Central memory CD4-positive, alpha-beta T cell (primary cell): ENCODE results near the gene KRTAP6-1.

Source experiments
- DNase-seq: peaks from one replicate; pipeline ENCODE4 v3.0.0; 2022
- total RNA-seq, 3 experiments: gene quantifications; one replicate each; lab custom pipeline; 2026; lab: John Stamatoyannopoulos, UW

Gene KRTAP6-1, protein sequence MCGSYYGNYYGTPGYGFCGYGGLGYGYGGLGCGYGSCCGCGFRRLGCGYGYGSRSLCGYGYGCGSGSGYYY
- 0 reads per million in 3 experiments for total RNA-seq

DNA sequence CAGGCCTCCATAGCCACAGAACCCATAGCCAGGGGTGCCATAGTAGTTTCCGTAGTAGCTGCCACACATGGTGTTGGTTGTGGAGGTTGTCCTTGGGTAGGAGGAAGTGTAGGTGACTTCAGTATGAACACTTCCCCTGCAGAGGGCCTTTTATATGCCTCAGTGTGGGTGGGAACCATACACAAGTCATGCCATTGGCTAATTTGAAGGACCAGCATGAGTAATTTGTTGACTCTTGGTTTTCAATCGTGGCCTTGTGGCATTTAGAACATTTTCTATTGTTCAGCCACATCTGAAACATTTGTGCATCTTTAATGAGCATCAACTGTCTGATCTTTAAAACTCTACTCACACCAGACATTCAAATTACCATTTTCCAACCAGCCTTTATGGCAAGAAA is at the start of gene KRTAP6-1:
KRTAP6-1 (minus strand) TSS at position 95 of the 400 bp plus-strand sequence; CDS start at position 69, 26 bp downstream.
- DNase-seq = no peak

DNA sequence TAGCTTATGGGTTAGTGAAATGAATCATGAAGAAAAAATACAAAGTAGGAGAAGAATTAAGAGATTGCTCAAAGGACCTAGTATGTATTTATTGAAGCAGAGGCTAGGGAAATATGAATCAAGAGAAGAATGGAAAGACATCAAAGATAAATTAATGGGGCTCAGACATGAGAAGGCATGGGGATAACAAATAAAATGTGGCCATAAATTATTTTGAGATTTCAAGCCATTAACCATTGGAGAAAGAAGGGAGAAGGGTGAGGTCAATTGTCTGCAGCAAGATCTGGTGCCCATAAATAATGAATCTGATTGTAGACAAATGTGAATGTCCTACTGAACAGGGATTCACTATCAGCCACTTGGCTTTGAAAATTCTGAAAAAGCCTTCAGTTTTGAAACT is 39.2 kb upstream of the KRTAP6-1 start:
- no peak for DNase-seq

DNA sequence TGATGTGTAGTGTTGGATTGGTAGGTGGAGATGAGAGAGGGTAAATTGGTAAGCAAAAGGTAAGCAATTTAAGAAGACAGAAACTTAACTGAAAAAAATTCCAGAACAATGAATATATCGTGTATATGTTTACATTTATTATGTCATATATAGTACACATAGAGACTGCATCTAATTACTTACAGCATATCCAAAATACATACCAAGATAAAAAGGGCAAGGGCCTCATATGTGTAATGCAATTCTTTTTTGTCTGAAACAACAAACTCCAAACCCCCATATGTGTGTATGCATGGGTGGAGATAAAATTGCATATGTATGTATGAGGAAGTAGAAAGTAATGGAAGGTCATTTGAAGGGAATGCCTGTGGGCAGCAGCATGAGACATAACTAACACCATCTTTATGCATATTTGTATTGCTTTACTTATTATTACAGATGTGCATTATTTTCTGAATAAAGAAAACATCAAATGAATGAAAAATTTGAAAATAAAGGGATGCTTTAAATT is 33.2 kb upstream of the KRTAP6-1 start:
- no peak for DNase-seq

DNA sequence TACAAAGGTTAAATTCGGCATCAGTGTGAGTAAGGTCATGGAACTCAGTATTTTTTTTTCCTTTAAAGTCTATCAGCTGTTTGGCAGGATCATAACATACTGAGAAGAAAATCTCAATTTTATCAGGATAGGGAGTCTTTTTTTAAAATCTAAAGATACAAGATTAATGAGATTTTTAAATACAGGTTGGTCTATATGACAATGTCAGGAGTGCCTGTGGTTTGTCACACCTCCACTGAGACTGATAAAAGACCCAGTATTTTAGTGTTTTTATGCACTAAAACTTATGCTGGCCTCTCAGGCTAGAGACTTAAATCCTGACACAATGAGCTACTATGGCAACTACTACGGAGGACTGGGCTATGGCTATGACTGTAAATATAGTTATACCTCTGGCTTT is 28.8 kb upstream of the KRTAP6-1 start, which contains the start of gene KRTAP20-3:
KRTAP20-3 (plus strand) TSS at position 301 of the 400 bp plus-strand sequence.
- DNase-seq = no peak

DNA sequence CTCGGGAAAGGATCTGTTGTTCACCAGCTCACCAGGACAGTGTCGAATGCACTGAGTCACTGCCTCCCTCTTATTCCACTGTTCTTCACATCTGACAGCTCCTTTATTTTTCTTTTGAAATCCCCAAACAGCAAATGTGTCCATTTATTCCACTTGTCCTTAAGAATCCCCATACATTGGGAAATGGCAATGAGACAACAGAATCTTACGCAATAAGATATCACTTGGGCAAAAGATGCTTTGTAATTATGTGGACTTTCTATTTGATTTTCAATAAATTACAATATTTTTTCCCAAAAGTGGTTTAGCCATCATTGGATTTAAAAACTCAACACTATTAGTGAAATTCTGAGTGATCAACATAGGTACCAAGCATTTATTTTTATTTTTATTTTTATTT is 25.0 kb upstream of the KRTAP6-1 start:
- no peak for DNase-seq

DNA sequence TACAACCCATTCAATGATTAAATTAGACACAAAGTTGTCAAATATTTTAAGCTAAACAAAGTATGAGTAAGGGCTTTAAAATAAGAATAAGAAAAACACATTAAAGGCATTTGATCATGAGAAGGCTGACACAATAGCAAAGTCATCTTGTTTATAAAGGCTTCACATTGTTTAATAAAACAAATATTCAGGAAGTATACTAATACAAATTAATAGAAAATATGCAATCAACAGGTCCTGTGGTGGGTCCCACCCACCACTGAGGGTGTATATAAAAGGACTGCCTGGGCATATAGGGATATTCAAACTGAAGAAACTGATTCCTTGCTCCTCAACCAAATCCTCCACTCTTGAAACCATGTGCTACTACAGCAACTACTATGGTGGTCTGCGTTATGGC is 21.2 kb upstream of the KRTAP6-1 start, which contains the start of gene KRTAP20-2:
KRTAP20-2 (plus strand) TSS at position 301 of the 400 bp plus-strand sequence; CDS start at position 359, 58 bp downstream.
- DNase-seq = no peak

DNA sequence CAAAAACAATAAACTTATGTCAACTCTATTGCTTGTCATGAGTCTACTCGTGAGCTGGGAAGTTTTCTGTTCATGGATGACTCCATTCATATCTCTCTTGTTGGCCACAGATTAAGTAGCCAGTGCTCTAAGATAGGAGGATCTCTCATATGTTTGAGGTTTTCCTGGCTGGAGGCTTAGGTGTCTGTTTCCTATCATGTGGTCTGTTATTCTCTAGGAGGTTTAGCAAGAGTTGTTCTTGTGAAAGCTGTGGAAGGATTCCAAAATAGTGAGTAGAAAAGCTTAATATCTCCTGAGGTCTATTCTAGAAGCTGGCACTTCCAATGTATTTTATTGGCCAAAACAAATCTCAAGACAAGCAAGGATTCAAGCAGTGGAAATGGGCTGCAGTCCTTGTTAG is 15.5 kb upstream of the KRTAP6-1 start:
- no peak for DNase-seq

DNA sequence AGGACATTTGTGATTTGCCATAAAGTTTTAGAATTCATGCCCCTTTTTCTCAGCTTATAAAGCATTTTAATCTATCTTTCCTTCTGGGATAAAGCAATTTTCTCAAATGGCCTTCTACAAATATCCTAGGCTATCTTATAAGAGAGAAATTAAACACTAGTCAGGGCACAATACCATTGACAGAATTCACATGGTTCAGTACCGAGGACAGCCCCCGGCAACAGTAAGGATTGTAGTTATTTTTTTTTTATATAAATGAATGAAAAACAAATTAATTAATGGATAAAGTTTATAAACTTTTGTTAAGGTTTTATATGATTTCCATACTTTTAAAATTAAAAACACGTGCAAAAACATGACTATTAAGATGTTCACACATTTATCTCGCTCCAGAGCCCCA is 14.4 kb upstream of the KRTAP6-1 start:
- no peak for DNase-seq

DNA sequence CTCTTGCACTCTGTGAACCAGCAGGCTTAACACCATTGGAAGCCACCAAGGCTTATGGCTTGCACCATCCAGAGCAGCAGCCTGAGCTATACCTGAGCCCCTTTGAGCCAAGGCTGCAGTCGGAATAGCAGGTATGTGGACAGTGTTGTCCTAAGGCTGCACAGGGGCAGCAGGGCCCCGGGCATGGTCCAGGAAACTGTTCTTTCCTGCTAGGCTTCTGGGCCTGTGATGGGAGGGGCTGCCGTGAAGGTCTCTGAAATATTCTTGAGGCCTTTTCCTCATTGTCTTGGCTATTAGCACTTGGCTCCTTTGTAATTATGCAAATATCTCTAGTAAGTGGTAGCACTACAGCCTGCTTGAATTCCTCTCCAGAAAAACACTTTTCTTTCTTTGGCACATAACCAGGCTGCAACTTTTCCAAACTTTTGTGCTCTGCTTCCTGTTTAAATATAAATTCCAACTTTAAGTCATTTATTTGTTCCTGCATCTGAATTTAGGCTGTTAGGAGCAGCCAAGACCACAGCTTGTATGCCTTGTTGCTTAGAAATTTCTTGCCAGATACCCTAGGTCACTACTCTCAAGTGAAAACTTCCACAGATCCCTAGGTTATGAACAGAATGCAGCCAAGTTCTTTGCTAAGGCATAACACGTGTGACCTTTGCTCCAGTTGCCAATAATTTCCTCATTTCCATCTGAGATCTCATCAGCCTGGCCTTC is 11.9 kb upstream of the KRTAP6-1 start:
- DNase-seq = no peak

DNA sequence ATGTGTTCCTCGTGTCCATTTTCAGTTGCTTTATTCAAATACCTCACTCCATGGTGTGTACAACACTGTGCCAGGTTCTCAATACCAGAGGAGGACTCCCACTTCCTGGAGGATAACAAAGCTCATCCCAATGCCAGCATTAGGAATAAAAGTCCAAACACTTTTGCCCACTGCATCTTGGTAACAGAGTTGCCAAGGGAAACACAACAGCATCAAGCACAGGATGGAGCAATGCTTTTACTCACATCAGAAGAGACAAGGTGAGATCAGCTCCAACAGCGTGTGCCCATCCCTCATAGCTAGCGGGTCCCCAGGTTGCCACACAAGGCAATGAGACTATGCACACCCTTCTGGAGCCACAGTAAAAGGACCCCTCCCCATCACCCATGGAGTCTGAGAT is 9.6 kb upstream of the KRTAP6-1 start:
- DNase-seq = no peak

DNA sequence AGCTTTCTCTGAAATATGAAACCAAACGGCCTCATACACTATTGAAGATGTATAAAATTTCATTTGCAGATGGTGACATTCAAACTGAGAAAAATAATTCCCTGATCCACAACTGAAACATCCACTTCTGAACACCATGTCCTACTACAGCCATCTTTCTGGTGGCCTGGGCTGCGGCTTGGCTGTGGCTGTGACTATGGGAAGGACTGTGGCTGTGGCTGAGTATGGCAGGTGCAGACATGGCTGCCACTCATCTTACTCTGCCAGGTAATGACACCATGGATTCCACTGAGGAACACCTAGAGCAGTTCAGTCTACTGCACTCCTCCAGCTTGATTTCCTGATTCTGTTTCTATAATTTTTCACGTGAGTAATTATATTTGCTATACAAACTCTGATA is 6.8 kb upstream of the KRTAP6-1 start, which contains the start of gene KRTAP20-4:
KRTAP20-4 (plus strand) TSS at position 106 of the 400 bp plus-strand sequence.
- DNase-seq = no peak

DNA sequence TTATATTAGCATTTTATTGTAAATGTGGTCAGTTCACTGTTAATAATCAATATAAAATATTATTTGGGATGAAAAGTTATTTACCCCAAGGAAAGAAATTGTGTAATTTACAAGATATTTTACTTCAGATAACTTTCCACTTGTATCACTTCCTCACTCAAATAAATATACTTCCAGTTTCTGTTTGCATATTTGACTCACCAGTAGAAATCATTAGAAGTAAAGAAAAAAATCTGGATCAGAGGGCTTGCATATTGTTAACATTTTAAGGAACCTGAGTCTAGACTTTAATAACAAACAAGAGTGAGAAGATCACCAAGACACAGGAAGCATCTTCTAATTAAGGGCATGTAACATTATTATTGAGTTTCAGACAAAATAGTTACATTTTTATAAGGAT is 6.3 kb upstream of the KRTAP6-1 start:
- DNase-seq = no peak

DNA sequence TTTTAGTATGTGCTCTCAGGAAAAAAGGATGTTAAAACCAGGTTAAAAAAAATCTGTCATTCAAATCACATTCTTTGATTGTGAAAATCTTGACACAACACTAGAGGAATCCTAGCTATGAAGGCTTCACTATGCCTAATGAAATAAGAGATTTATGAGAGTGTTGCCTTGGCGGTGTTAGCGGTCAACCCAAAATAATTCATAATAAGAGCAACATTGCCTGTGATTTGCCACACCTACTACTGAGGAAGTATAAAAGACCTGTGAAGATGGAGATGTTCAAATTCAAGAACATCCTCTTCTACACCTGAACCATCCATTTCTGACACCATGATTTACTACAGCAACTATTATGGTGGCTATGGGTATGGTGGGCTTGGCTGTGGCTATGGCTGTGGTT is 2.4 kb upstream of the KRTAP6-1 start, which contains the start of gene KRTAP20-1:
KRTAP20-1 (plus strand) TSS at position 301 of the 400 bp plus-strand sequence; CDS start at position 331, 30 bp downstream.
- no peak for DNase-seq

DNA sequence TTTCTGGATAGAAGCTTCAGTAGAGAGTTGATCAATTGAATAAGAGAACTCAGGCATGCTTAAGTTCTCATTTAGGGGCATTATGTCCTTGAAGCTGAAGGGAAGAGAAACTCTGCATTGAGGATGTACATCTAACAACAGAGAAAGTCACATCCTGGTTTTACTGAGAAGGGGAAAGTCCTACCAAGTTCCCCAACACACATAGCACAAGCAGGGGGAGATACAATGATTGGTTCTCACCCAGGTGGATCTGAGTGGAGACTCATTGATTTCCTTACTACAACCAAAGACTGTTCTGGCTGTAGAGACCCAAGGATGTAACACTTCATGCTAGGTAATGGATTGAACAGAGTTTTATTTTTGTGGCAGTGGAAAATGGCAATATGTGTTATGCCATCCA is 1.5 kb upstream of the KRTAP6-1 start:
- no peak for DNase-seq

DNA sequence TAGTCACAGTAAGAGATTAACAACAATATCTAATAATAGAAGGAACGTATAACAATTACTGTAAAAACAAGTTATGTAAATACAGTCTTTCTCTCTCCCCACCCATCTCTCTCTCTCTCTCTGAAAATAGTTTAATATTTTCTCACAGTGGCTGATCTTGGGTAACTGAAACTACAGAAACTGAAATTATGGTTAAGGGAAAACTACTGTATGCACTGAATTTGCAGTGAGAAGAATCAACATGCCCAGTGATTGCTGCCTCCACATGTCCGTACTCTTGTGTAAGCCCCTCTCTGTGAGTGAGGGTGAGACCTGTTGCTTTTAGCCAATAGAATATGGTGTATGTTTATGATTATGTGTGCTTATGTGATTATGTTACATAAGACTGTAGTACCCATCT is 1.6 kb downstream of the KRTAP6-1 start:
- no peak for DNase-seq

DNA sequence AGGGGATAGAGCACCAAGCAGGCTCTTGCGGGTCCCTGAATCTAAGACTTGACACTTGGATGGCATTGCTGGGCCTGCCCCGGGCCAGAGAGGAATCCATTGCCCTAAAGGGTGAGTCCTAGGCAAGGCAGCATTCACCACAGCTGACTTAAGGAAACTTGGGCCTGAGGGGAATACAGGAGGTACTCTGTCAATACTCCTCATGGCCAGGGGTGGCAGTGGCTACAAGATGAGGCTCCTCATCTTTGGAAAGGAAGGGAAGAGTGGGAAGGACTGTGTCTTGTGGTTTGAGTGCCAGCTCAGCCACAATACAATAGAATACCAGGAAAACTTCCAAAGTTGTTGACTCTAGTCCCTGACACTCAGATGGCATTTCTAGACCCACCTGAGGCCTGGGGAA is 7.8 kb downstream of the KRTAP6-1 start:
- no peak for DNase-seq

DNA sequence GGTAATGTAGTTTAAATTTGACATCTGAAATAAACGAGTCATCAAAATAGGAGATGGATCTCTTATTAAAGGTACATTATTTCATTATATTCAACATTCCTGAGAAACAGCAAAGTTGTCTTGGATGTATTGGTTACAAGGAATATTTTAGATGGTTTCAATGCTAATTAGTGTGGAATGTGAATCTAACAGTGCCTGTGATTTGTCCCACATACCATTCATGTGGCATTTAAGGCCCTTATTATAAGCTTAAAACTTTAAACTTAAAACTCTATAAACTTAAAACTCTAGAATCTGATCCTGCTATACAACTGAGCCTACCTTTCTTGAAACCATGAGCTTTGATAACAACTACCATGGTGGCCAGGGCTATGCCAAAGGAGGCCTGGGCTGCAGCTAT is 12.9 kb downstream of the KRTAP6-1 start, which contains the start of gene KRTAP22-1:
KRTAP22-1 (plus strand) TSS at position 301 of the 400 bp plus-strand sequence.
- DNase-seq = no peak

DNA sequence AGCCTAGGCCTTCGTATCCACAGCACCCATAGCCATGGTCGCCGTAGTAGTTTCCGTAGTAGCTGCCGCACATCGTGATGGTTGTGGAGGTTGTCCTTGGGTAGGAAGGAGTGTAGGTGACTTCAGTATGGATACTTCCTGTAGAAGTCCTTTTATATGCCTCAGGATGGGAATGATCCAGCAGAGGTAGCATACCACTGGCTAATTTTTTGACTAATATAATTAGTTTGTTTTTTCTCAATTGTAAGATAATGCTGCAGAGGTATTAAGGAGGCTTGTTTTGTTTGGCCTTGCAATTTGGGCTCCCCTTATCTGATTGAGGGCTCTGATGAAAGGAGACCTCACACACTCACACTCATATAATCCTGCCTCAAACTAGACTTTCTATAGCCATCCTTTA is 14.9 kb downstream of the KRTAP6-1 start, which contains the start of gene KRTAP6-2:
KRTAP6-2 (minus strand) TSS at position 101 of the 400 bp plus-strand sequence; CDS start at position 73, 28 bp downstream.
- DNase-seq = no peak

DNA sequence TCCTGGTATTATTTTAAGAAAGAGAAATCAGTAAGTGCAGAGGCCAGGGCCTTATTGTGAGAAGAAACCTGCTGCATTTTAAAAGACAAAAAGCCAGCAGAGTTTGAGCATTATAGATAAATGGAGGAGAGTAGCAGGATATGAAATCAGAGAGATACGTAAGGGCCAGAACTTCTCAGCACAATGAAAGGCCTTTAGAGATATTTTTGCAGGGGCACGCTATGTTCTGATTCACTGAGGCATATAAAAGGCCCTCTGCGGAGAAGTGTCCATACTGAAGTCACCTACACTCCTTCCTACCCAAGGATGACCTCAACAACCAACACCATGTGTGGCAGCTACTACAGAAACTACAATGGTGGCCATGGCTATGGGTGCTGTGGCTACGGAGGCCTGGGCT is 21.6 kb downstream of the KRTAP6-1 start, which contains the start of gene KRTAP6-3:
KRTAP6-3 (plus strand) TSS at position 301 of the 400 bp plus-strand sequence; CDS start at position 307, 6 bp downstream.
- DNase-seq = no peak

DNA sequence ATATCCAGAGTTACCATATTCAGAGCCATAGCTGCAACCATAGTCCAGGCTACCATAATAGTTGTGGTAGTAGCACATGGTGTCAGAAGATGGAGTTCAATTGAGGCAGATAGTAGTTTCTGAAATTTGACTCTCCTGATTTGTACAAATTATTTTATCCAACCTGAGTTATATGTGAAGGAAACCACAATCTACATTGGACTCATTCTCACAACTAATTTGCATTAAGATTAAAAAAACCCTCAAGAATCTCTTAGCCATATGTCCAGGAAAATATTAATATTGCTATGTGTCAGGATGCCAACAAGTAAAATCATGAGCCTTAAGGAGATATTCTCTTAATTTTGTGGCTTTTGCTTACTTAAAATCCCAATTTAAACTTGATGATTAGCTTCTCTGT is 23.4 kb downstream of the KRTAP6-1 start, which contains the start of gene KRTAP22-2:
KRTAP22-2 (minus strand) TSS at position 101 of the 400 bp plus-strand sequence.
- no peak for DNase-seq

DNA sequence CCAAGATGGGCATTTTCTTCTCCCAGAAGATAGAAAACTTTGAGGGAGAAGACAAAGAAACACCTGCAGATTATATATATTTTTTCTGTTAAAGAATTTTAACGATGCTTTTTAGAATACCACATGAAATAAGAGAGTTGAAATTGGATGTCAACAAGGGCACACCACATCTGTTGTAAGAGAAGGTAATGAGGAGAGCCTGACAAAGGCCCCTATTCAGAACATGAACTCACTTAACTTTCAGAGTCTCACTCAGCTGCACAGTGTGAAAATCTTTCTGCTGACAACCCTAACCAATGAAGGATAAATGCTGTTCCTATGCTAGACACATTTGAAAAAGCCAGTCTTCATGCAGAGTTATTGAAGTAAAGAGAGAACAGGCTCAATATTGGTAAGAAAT is 30.9 kb downstream of the KRTAP6-1 start:
- no peak for DNase-seq

DNA sequence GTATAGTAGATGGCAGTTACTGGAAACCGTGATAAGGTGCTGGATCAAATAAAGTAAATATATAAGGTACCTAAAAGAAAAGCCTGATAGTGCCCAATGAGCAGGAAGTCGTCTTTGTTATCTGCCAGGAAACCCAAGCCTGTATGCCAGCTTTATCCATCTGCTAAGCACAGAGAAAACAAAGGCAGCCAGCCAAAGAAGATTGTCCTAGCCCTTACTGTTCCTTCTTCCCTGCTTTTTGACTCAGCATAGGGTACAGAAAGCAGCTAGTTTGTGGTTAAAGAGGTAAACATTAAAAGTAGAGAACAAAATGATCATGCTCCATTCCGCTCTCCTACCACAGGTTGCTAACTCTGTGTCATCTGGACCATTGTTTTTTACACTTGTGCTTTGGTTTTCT is 33.6 kb downstream of the KRTAP6-1 start:
- no peak for DNase-seq

DNA sequence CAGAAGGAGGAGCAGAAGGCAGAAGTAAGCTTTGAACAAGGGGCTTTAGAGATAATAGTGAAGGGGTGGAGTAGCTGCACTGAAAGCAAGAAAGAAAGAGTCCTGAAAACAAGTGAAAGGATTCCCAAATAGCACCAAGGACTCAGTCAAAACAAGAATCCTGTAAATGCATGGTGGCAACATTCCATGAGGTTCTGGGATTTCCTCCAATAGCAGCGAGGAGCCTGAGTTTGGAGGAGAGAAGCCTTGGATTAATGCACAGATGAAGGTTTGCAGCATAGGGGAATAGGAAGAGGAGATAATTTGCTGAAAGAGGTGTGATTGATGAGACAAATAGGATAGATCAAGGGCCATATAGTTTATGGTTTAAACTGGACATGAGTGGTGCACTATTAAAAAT is 34.4 kb downstream of the KRTAP6-1 start:
- no peak for DNase-seq

DNA sequence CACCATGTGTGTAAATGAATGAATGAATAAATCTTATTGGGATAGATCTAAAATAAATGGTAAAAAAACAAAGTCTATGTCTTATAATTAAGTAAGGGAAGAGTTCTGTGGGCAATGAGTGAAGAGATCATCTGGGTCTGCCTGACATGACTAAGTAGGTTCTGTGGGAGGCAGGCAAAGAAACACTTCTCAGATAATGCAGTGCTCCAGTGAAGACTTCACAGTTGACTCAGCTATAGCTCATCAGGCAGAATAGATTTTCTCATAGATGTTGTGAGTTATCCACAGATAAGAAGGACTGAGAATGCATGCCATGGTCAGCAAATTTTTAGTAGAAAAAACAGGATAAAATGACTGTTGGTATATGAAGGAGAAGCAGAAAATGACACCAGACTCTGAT is 36.0 kb downstream of the KRTAP6-1 start:
- no peak for DNase-seq
